T-helper 22 cell (primary cell): ENCODE results near the gene RNF115.
A peak's percentile ranks its signal among the peaks of the same experiment; 100 is the strongest.
"Not testable (repeated sequence)": the region's sequence is repeated elsewhere in the genome, so short reads cannot be mapped to it uniquely, and the experiment has no call there.

ENCODE experiments used
- DNase-seq: peaks from one replicate; pipeline ENCODE4 v3.0.0-alpha.2; 2020; ENCODE audit warnings: low read depth

RNF115 gene

GRCh38 chr1:145823565-145824498 lies at the start of gene RNF115, which contains the start of gene POLR3C:
Gene RNF115, minus strand, starts transcription at chr1:145824095. Its CDS starts 222 bp downstream, at chr1:145823873.
Gene POLR3C, plus strand, starts transcription at chr1:145824200. Its CDS starts 1,577 bp downstream, at chr1:145825777.
- peak; percentile 84 for DNase-seq

GRCh38 chr1:145871994-145872924 lies 48.4 kb upstream of the RNF115 start:
- DNase-seq = no peak

GRCh38 chr1:145868232-145868631 lies 44.3 kb upstream of the RNF115 start:
- no peak for DNase-seq

GRCh38 chr1:145863282-145864018 lies 39.6 kb upstream of the RNF115 start:
- no peak for DNase-seq

GRCh38 chr1:145859491-145860023 lies 35.7 kb upstream of the RNF115 start:
- peak; percentile 68 for DNase-seq

GRCh38 chr1:145858901-145859490 lies 35.1 kb upstream of the RNF115 start, which contains the start of gene PIAS3:
Gene PIAS3, minus strand, starts transcription at chr1:145859081. Its CDS starts 91 bp downstream, at chr1:145858990.
- DNase-seq = peak; percentile 77

- peak; percentile 67 for DNase-seq
These were observed 34.5 kb upstream of the RNF115 start for GRCh38 chr1:145858238-145858900.

- no peak for DNase-seq
These were observed 33.3 kb upstream of the RNF115 start for GRCh38 chr1:145857170-145857569.

- no peak for DNase-seq
These were observed 31.6 kb upstream of the RNF115 start for GRCh38 chr1:145855426-145855948.

GRCh38 chr1:145849356-145850160 lies 25.7 kb upstream of the RNF115 start:
- DNase-seq = no peak

- DNase-seq = no peak
These were observed 23.9 kb upstream of the RNF115 start for GRCh38 chr1:145847827-145848226.

- no peak for DNase-seq
These were observed 22.3 kb upstream of the RNF115 start for GRCh38 chr1:145846201-145846612.

- DNase-seq = peak; percentile 53
These were observed 21.7 kb upstream of the RNF115 start, which contains the start of gene NUDT17 for GRCh38 chr1:145845514-145846161. Gene NUDT17, plus strand, starts transcription at chr1:145845630. Its CDS starts 11 bp downstream, at chr1:145845641.

- DNase-seq = no peak
These were observed 21.2 kb upstream of the RNF115 start for GRCh38 chr1:145845144-145845513.

- no peak for DNase-seq
These were observed 19.1 kb upstream of the RNF115 start for GRCh38 chr1:145843031-145843430.

- DNase-seq = no peak
These were observed 13.8 kb upstream of the RNF115 start for GRCh38 chr1:145837656-145838055.

- not testable (repeated sequence) for DNase-seq
These were observed 6.9 kb upstream of the RNF115 start for GRCh38 chr1:145830810-145831209.

GRCh38 chr1:145828367-145829026 lies 4.6 kb upstream of the RNF115 start:
- no peak for DNase-seq
